GM21723 (cell line): Measurements from ENCODE around the gene CFL1.
"Not testable (repeated sequence)": the region's sequence is repeated elsewhere in the genome, so short reads cannot be mapped to it uniquely, and the experiment has no call there.

Experiments
- ATAC-seq: cut with Tn5 transposase; IDR thresholded peaks from one replicate; pipeline ENCODE4 v1.9.1; 2021; ENCODE audit warnings: mild to moderate bottlenecking, moderate library complexity; ENCODE audit not compliant: unreplicated experiment

Gene CFL1

GRCh38 chr11:65844231-65844872 is 13.6 kb downstream of the CFL1 start:
- ATAC-seq, result no peak

GRCh38 chr11:65843811-65844210 is 14.2 kb downstream of the CFL1 start:
- ATAC-seq, result no peak

GRCh38 chr11:65842144-65842543 is 15.8 kb downstream of the CFL1 start:
- ATAC-seq, result no peak

GRCh38 chr11:65834202-65834601 is 23.8 kb downstream of the CFL1 start:
- no peak for ATAC-seq

GRCh38 chr11:65833297-65834030 is 24.5 kb downstream of the CFL1 start, which contains the start of gene SNX32:
SNX32 (plus strand) TSS chr11:65833963; CDS start chr11:65834066, 103 bp downstream.
- peak; percentile 94 for ATAC-seq

GRCh38 chr11:65832231-65832630 is 25.7 kb downstream of the CFL1 start:
- not testable (repeated sequence) for ATAC-seq

- no peak for ATAC-seq
Observed at GRCh38 chr11:65829459-65829858, 28.5 kb downstream of the CFL1 start.

GRCh38 chr11:65826984-65827735 is 30.8 kb downstream of the CFL1 start:
- ATAC-seq, result no peak

- ATAC-seq, result no peak
Observed at GRCh38 chr11:65822776-65823528, 35.0 kb downstream of the CFL1 start.

- ATAC-seq, result no peak
Observed at GRCh38 chr11:65821107-65821506, 36.9 kb downstream of the CFL1 start.

GRCh38 chr11:65817835-65818680 is 39.9 kb downstream of the CFL1 start:
- peak; percentile 79 for ATAC-seq

GRCh38 chr11:65817312-65817834 is 40.6 kb downstream of the CFL1 start:
- no peak for ATAC-seq

GRCh38 chr11:65816696-65817095 is 41.3 kb downstream of the CFL1 start:
- ATAC-seq, result no peak

- no peak for ATAC-seq
Observed at GRCh38 chr11:65814986-65815565, 42.9 kb downstream of the CFL1 start.

- no peak for ATAC-seq
Observed at GRCh38 chr11:65814131-65814985, 43.6 kb downstream of the CFL1 start.

GRCh38 chr11:65811764-65812475 is 46.1 kb downstream of the CFL1 start:
- ATAC-seq, result no peak

GRCh38 chr11:65810046-65810868 is 47.7 kb downstream of the CFL1 start:
- no peak for ATAC-seq
